ENCODE results near the gene HINT2. TPM values are rescaled to one million over a fixed set of nuclear protein-coding genes. Genes with fewer than 3 reads are reported as not detected.
A peak's percentile ranks its signal among the peaks of the same experiment; 100 is the strongest.

The HINT2 gene
- total and polyA plus RNA-seq, 8 donors, result 8.4 to 131 (median 21.0) TPM

DNA sequence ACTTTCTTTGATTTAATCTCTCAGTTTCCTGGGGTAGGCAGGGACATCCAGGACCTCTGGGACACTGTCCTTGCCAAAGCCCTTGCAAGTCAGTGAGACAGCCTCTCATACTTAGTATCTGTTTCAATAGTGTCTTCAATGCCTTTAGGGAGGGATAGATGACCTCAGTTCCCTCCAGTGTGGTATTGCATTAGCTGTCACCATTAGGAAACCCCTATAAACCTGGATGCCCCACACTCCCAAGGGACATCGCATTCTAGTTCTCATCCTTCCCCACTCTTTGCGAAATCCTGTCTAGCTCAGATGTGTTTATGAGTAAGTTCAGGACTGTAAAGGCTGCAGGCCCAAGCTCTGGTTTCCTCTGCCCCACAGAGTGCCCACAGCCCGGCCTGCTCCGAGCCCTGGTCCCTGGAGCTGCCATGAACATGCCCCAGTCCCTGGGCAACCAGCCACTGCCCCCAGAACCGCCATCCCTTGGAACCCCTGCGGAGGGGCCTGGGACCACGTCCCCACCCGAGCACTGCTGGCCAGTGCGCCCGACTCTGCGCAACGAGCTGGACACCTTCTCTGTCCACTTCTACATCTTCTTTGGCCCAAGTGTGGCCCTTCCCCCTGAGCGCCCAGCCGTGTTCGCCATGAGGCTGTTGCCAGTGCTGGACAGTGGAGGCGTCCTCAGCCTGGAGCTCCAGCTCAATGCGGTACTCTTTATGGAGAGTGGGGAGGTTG, 27.3 kb upstream of the HINT2 start:
- H3K27me3 ChIP-seq, result peaks cover 0 to 16% (median 0%) of the 10 kb centered on the region in 3 donors
- no peak for DNase-seq
- no peaks in the 10 kb centered on the region for H3K9me3 ChIP-seq
- TF ChIP-seq POLR2A (IDR thresholded peaks at IDR 0.05) (no peak), POLR2AphosphoS5 (IDR thresholded peaks at IDR 0.05) (no peak), EP300 (IDR thresholded peaks at IDR 0.05) (no peak)
- TF ChIP-seq, protein P1, sequence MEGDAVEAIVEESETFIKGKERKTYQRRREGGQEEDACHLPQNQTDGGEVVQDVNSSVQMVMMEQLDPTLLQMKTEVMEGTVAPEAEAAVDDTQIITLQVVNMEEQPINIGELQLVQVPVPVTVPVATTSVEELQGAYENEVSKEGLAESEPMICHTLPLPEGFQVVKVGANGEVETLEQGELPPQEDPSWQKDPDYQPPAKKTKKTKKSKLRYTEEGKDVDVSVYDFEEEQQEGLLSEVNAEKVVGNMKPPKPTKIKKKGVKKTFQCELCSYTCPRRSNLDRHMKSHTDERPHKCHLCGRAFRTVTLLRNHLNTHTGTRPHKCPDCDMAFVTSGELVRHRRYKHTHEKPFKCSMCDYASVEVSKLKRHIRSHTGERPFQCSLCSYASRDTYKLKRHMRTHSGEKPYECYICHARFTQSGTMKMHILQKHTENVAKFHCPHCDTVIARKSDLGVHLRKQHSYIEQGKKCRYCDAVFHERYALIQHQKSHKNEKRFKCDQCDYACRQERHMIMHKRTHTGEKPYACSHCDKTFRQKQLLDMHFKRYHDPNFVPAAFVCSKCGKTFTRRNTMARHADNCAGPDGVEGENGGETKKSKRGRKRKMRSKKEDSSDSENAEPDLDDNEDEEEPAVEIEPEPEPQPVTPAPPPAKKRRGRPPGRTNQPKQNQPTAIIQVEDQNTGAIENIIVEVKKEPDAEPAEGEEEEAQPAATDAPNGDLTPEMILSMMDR (IDR thresholded peaks at IDR 0.05), result no peak
- H3K27ac ChIP-seq, result peak overlapping the region in 1 of 5 donors; percentile 82
- intact Hi-C loops (cut with DNase I; ENCODE audit: low total_unique reads), result no loop called here
- H3K36me3 ChIP-seq, result peaks cover 0 to 20% (median 11%) of the 10 kb centered on the region in 4 donors
- H3K4me3 ChIP-seq, result no peak overlapping the region
- WGBS, 5 donors, result 92 to 95% (median 93%) methylated on average over 9 to 17 of the region's 17 CpGs
- peaks cover 34 to 49% (median 36%) of the 10 kb centered on the region in 4 donors for H3K4me1 ChIP-seq

DNA sequence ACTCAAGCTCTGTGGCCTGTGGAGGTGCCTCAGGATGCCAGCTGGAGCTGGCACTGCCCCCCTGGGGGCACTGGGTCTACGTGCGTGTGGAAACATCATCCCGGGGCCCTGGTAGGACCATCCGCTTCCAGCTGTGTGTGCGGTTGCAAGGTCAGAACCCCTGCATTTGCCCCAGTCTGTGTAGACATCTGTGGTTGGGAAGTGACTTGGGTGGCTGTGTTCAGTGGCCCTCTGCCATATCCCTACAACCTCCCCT, 26.7 kb upstream of the HINT2 start:
- WGBS, 5 donors, result 71 to 96% (median 85%) methylated on average over 4 to 5 of the region's 5 CpGs
- no peak for TF ChIP-seq EP300 (IDR thresholded peaks at IDR 0.05)
- TF ChIP-seq, protein P1 (IDR thresholded peaks at IDR 0.05), result no peak
- TF ChIP-seq POLR2A (IDR thresholded peaks at IDR 0.05), result no peak
- no peak for TF ChIP-seq POLR2AphosphoS5 (IDR thresholded peaks at IDR 0.05)
- DNase-seq, result no peak
- Histone ChIP-seq H3K4me1 (peaks cover 30 to 43% (median 31%) of the 10 kb centered on the region in 4 donors), H3K36me3 (peaks cover 0 to 14% (median 4%) of the 10 kb centered on the region in 4 donors), H3K4me3 (no peak overlapping the region), H3K9me3 (no peaks in the 10 kb centered on the region), H3K27me3 (peaks cover 0 to 15% (median 0%) of the 10 kb centered on the region in 3 donors), H3K27ac (no peak overlapping the region)
- intact Hi-C loops (cut with DNase I; ENCODE audit: low total_unique reads), result no loop called here

DNA sequence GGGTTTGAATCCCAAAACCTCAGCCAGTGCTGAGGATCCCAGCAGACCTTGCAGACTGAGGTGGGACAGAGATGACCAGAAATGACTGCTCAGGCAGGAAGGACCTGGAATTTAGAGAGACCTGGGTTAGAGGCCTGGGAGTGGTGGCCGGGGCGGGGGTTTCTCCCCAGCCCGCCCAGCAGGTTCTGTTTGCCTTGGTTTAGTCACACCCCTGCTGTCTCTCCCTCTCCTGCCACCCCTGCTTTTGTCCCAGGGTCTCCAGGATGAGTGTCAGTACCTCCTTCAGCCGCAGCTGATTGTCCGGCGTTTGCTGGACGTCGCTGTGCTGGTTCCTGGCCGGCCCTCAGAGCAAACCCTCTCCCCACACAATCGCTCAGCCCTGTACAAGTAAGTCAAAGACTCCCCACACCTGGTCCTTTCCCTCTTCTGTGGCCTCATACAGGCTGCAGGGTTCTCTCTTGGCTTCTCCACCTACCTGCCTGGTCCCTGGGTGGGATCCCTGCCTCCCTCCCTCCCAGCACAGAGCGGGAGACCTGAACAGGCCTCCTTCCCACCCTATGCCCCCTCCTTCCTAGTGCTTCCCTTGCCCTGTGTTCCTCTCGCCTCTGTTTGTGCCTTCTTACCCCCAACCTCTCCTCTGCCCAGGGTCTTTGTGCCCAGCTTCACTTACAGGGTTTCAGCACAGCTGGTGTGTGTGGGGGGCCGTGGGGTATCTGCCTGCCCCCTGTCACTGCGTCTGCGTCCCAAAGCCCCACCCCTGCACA, 26.2 kb upstream of the HINT2 start:
- DNase-seq, result peak in 1 of 2 donors; percentile 52
- no peaks in the 10 kb centered on the region for H3K9me3 ChIP-seq
- H3K27ac ChIP-seq, result no peak overlapping the region
- peaks cover 0 to 9% (median under 1%) of the 10 kb centered on the region in 4 donors for H3K36me3 ChIP-seq
- intact Hi-C loops (cut with DNase I; ENCODE audit: low total_unique reads), result no loop called here
- TF ChIP-seq POLR2A (IDR thresholded peaks at IDR 0.05) (no peak), EP300 (IDR thresholded peaks at IDR 0.05) (no peak), POLR2AphosphoS5 (IDR thresholded peaks at IDR 0.05) (no peak)
- TF ChIP-seq, protein P1 (IDR thresholded peaks at IDR 0.05), result no peak
- H3K27me3 ChIP-seq, result peaks cover 0 to 10% (median 0%) of the 10 kb centered on the region in 3 donors
- peaks cover 25 to 38% (median 28%) of the 10 kb centered on the region in 4 donors for H3K4me1 ChIP-seq
- WGBS, 5 donors, result 75 to 93% (median 91%) methylated on average over 15 of the region's 15 CpGs
- no peak overlapping the region for H3K4me3 ChIP-seq

DNA sequence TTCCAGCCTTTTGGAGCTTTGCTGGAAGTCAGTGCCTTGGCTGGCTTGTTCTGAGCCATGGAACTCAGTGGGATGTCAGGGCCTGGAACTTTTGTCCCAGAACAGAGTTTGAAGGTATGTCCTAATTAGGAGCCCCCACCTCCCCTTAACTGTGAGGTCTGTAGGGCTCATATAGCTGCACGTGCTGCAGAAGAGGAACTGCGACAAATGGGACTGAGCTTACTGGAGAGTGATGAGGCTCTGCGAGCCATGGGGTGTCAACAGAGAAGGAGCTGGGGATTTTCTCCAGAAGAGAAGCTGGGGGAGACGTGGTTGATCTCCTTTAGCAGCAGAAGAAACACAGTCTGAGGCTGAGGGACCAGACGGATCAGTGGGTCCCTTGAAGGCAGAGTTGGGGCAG, 25.1 kb upstream of the HINT2 start:
- WGBS, 5 donors, result 85 to 94% (median 89%) methylated on average over 5 of the region's 5 CpGs
- Histone ChIP-seq H3K27ac (no peak overlapping the region), H3K27me3 (peaks cover 0 to 10% (median 0%) of the 10 kb centered on the region in 3 donors), H3K36me3 (peaks cover 0 to 11% (median 2%) of the 10 kb centered on the region in 4 donors), H3K4me1 (peaks cover 17 to 38% (median 27%) of the 10 kb centered on the region in 4 donors), H3K4me3 (no peak overlapping the region), H3K9me3 (no peaks in the 10 kb centered on the region)
- DNase-seq, result no peak
- intact Hi-C loops (cut with DNase I; ENCODE audit: low total_unique reads), result no loop called here
- TF ChIP-seq EP300 (IDR thresholded peaks at IDR 0.05), result no peak
- TF ChIP-seq POLR2AphosphoS5 (IDR thresholded peaks at IDR 0.05), result no peak

Data from stomach (tissue), 9 donors.